Spleen (tissue), 11 donors: Measurements from ENCODE around the gene EVC2. TPM values are rescaled to one million over a fixed set of nuclear protein-coding genes. Genes with fewer than 3 reads are reported as not detected.

Experiments
- DNase-seq: peaks from one replicate; pipeline ENCODE4 v3.0.0-alpha.2; 2020
- H3K27ac ChIP-seq, 8 donors: fragments of 200-600 bp; sonication (generic) in 7 of 8; 1 replicate in 4 of 8; 2 replicates in 4 of 8; pipeline versions ENCODE4 v1.5.0 to v1.8.0; 2016 to 2021; ENCODE audit warnings: inconsistent platforms in 4 of 8, mild to moderate bottlenecking in 4 of 8, moderate library complexity in 1 of 8
- H3K27me3 ChIP-seq, 7 donors: fragments of 200-600 bp; sonication (generic) in 6 of 7; replicated peaks in 1 of 7; 1 replicate in 4 of 7; 2 replicates in 3 of 7; pipeline versions ENCODE4 v1.5.0 to v1.8.0; 2016 to 2021; ENCODE audit warnings: inconsistent platforms in 3 of 7, mild to moderate bottlenecking in 1 of 7
- H3K36me3 ChIP-seq, 6 donors: fragments of 200-600 bp; sonication (generic) in 5 of 6; 1 replicate in 4 of 6; 2 replicates in 2 of 6; pipeline versions ENCODE4 v1.5.0 to v1.8.0; 2016 to 2021; ENCODE audit warnings: inconsistent platforms in 2 of 6
- H3K4me1 ChIP-seq, 6 donors: fragments of 200-600 bp; sonication (generic) in 5 of 6; 1 replicate in 3 of 6; 2 replicates in 3 of 6; pipeline versions ENCODE4 v1.5.0 to v1.8.0; 2016 to 2021; ENCODE audit warnings: inconsistent platforms in 3 of 6
- H3K4me3 ChIP-seq, 8 donors: fragments of 200-600 bp; sonication (generic) in 7 of 8; 1 replicate in 4 of 8; 2 replicates in 4 of 8; pipeline versions ENCODE4 v1.5.0 to v1.8.0; 2016 to 2021; ENCODE audit warnings: inconsistent platforms in 4 of 8, mild to moderate bottlenecking in 4 of 8, moderate library complexity in 2 of 8
- H3K9me3 ChIP-seq, 8 donors: fragments of 200-600 bp; sonication (generic) in 7 of 8; 1 replicate in 4 of 8; 2 replicates in 4 of 8; pipeline versions ENCODE4 v1.5.0 to v1.8.0; 2016 to 2021; ENCODE audit warnings: inconsistent platforms in 4 of 8
- CTCF ChIP-seq, 11 experiments: fragments of 200-600 bp in 7 of 11; fragments of 450-650 bp in 4 of 11; sonication (generic) in 4 of 11; IDR thresholded peaks in 8 of 11; conservative IDR thresholded peaks in 3 of 11; 1 replicate in 7 of 11; 2 replicates in 4 of 11; pipeline versions ENCODE4 v1.4.0 to v1.8.0; 2016 to 2021; ENCODE audit warnings: antibody characterized with exemption in 11 of 11, inconsistent platforms in 4 of 11, mild to moderate bottlenecking in 1 of 11
- POLR2A ChIP-seq, 3 donors: fragments of 450-650 bp; IDR thresholded peaks; one replicate each; pipeline ENCODE4 v1.5.1; 2017; ENCODE audit warnings: antibody characterized with exemption in 3 of 3, mild to moderate bottlenecking in 1 of 3
- POLR2AphosphoS5 ChIP-seq, 3 donors: sonication (generic); formaldehyde crosslinking; IDR thresholded peaks; one replicate each; pipeline ENCODE4 v1.5.1; 2017; ENCODE audit warnings: antibody characterized with exemption in 3 of 3
- WGBS, 5 donors: extraction: QIAGEN DNeasy Blood & Tissue Kit in 3 of 5; methylation state at CpG; one replicate each; pipeline versions ENCODE4 v1.1.5 to v1.1.7; 2013 to 2018; 5-methylcytosine and 5-hydroxymethylcytosine counted together
- intact Hi-C: fragments of 100-400 bp; cut with DNase I; formaldehyde crosslinking; loops from one replicate; pipeline ENCODE4 v1.15.0; 2023; ENCODE audit warnings: low total_unique reads
- polyA plus RNA-seq, 3 donors: library from polyadenylated mRNA; stranded (reverse); fragments of 200-250 nt; gene quantifications; one replicate each; pipeline ENCODE4 v1.2.1, GENCODE V29; 2013
- total RNA-seq, 7 donors: library from RNA; depleted of rRNA in 3 of 7; stranded (reverse); fragments of >200 nt in 3 of 7; fragmentation: NEBNext Ultra II Directional in 4 of 7; extraction: Animal tissue kit (Norgen Biotek cat#: 25700) in 4 of 7; gene quantifications; one replicate each; pipeline versions ENCODE4 v1.1.0 to v1.2.1, GENCODE V29; 2016 to 2021
- donor health status: healthy with polysubstance abuse.
- donor health status: DM: no; HTN: no; CAD: no; lungs with moderate emphysema.
- donor health status: DM: no; HTN: no; CAD: no.
- donor health status: Bipolar disorder and iron deficiency.
- donor health status: healthy.
- donor health status: DM: no; HTN: no; CAD: no.
- donor health status: DM: yes; HTN: yes; CAD: no.

EVC2 gene
- total and polyA plus RNA-seq, 10 donors = 0.30 to 4.4 (median 2.6) TPM

- DNase-seq = no peak
- TF ChIP-seq CTCF (IDR thresholded peaks at IDR 0.05 in 8 of 11, conservative IDR thresholded peaks at IDR 0.05 in 3 of 11) (no peak), POLR2A (IDR thresholded peaks at IDR 0.05) (no peak), POLR2AphosphoS5 (IDR thresholded peaks at IDR 0.05) (no peak)
- intact Hi-C loops = no loop called here
These were observed 4.5 kb downstream of the EVC2 start for GRCh38 chr4:5703831-5704230.

GRCh38 chr4:5701971-5702370, 6.4 kb downstream of the EVC2 start:
- Histone ChIP-seq H3K4me1 (peaks cover 0 to 6% (median 0%) of the 10 kb centered on the region in 6 donors), H3K36me3 (no peaks in the 10 kb centered on the region), H3K27ac (no peak overlapping the region), H3K4me3 (no peak overlapping the region), H3K27me3 (peaks cover 0 to 7% (median 3%) of the 10 kb centered on the region in 7 donors), H3K9me3 (peaks cover 0 to 9% (median 0%) of the 10 kb centered on the region in 8 donors)
- intact Hi-C loops = no loop called here
- 84 to 92% (median 88%) methylated on average over 8 of the region's 8 CpGs for WGBS, 5 donors
- TF ChIP-seq POLR2A (IDR thresholded peaks at IDR 0.05) (no peak), CTCF (IDR thresholded peaks at IDR 0.05 in 8 of 11, conservative IDR thresholded peaks at IDR 0.05 in 3 of 11) (no peak), POLR2AphosphoS5 (IDR thresholded peaks at IDR 0.05) (no peak)
- DNase-seq = no peak

More at GRCh38 chr4:5703831-5704230, 4.5 kb downstream of the EVC2 start:
- Histone ChIP-seq H3K36me3 (no peaks in the 10 kb centered on the region), H3K4me1 (peaks cover 0 to 21% (median 5%) of the 10 kb centered on the region in 6 donors), H3K4me3 (no peak overlapping the region), H3K27me3 (peaks cover 0 to 26% (median 21%) of the 10 kb centered on the region in 7 donors), H3K9me3 (peaks cover 0 to 9% (median 0%) of the 10 kb centered on the region in 8 donors), H3K27ac (no peak overlapping the region)
- WGBS, 5 donors = 91 to 96% (median 93%) methylated on average over 5 of the region's 5 CpGs

GRCh38 chr4:5700459-5700858, 7.9 kb downstream of the EVC2 start:
- WGBS, 5 donors = 82 to 90% (median 84%) methylated on average over 5 of the region's 5 CpGs
- TF ChIP-seq CTCF (IDR thresholded peaks at IDR 0.05 in 8 of 11, conservative IDR thresholded peaks at IDR 0.05 in 3 of 11) (no peak), POLR2AphosphoS5 (IDR thresholded peaks at IDR 0.05) (no peak), POLR2A (IDR thresholded peaks at IDR 0.05) (no peak)
- Histone ChIP-seq H3K4me3 (no peak overlapping the region), H3K27me3 (no peaks in the 10 kb centered on the region), H3K27ac (no peak overlapping the region), H3K36me3 (peaks cover 0 to 9% (median 0%) of the 10 kb centered on the region in 6 donors), H3K9me3 (peaks cover 0 to 9% (median 0%) of the 10 kb centered on the region in 8 donors), H3K4me1 (no peaks in the 10 kb centered on the region)
- DNase-seq = no peak
- intact Hi-C loops = no loop called here

- no peak for DNase-seq
- Histone ChIP-seq H3K4me3 (no peak overlapping the region), H3K27ac (no peak overlapping the region), H3K27me3 (no peaks in the 10 kb centered on the region), H3K4me1 (no peaks in the 10 kb centered on the region), H3K9me3 (no peaks in the 10 kb centered on the region), H3K36me3 (peaks cover 0 to 13% (median 0%) of the 10 kb centered on the region in 6 donors)
- intact Hi-C loops = no loop called here
- no peak for TF ChIP-seq POLR2A (IDR thresholded peaks at IDR 0.05)
- TF ChIP-seq CTCF (IDR thresholded peaks at IDR 0.05 in 8 of 11, conservative IDR thresholded peaks at IDR 0.05 in 3 of 11) = no peak
- no peak for TF ChIP-seq POLR2AphosphoS5 (IDR thresholded peaks at IDR 0.05)
- 89 to 96% (median 93%) methylated on average over 10 to 11 of the region's 11 CpGs for WGBS, 5 donors
These were observed 12.0 kb downstream of the EVC2 start for GRCh38 chr4:5696341-5696740.
